Measurements from ENCODE around the gene NCOA7. TPM values are rescaled to one million over a fixed set of nuclear protein-coding genes. Genes with fewer than 3 reads are reported as not detected.

NCOA7 gene
- total and polyA plus RNA-seq, 2 of the 8 experiments (the other 6 are each of a cell fraction or from before 2014, with no cell fraction given), result 2.6 to 10.7 TPM

GRCh38 chr6:125863023-125863422 is 72.3 kb downstream of the NCOA7 start (continued):
- TF ChIP-seq, protein P1, sequence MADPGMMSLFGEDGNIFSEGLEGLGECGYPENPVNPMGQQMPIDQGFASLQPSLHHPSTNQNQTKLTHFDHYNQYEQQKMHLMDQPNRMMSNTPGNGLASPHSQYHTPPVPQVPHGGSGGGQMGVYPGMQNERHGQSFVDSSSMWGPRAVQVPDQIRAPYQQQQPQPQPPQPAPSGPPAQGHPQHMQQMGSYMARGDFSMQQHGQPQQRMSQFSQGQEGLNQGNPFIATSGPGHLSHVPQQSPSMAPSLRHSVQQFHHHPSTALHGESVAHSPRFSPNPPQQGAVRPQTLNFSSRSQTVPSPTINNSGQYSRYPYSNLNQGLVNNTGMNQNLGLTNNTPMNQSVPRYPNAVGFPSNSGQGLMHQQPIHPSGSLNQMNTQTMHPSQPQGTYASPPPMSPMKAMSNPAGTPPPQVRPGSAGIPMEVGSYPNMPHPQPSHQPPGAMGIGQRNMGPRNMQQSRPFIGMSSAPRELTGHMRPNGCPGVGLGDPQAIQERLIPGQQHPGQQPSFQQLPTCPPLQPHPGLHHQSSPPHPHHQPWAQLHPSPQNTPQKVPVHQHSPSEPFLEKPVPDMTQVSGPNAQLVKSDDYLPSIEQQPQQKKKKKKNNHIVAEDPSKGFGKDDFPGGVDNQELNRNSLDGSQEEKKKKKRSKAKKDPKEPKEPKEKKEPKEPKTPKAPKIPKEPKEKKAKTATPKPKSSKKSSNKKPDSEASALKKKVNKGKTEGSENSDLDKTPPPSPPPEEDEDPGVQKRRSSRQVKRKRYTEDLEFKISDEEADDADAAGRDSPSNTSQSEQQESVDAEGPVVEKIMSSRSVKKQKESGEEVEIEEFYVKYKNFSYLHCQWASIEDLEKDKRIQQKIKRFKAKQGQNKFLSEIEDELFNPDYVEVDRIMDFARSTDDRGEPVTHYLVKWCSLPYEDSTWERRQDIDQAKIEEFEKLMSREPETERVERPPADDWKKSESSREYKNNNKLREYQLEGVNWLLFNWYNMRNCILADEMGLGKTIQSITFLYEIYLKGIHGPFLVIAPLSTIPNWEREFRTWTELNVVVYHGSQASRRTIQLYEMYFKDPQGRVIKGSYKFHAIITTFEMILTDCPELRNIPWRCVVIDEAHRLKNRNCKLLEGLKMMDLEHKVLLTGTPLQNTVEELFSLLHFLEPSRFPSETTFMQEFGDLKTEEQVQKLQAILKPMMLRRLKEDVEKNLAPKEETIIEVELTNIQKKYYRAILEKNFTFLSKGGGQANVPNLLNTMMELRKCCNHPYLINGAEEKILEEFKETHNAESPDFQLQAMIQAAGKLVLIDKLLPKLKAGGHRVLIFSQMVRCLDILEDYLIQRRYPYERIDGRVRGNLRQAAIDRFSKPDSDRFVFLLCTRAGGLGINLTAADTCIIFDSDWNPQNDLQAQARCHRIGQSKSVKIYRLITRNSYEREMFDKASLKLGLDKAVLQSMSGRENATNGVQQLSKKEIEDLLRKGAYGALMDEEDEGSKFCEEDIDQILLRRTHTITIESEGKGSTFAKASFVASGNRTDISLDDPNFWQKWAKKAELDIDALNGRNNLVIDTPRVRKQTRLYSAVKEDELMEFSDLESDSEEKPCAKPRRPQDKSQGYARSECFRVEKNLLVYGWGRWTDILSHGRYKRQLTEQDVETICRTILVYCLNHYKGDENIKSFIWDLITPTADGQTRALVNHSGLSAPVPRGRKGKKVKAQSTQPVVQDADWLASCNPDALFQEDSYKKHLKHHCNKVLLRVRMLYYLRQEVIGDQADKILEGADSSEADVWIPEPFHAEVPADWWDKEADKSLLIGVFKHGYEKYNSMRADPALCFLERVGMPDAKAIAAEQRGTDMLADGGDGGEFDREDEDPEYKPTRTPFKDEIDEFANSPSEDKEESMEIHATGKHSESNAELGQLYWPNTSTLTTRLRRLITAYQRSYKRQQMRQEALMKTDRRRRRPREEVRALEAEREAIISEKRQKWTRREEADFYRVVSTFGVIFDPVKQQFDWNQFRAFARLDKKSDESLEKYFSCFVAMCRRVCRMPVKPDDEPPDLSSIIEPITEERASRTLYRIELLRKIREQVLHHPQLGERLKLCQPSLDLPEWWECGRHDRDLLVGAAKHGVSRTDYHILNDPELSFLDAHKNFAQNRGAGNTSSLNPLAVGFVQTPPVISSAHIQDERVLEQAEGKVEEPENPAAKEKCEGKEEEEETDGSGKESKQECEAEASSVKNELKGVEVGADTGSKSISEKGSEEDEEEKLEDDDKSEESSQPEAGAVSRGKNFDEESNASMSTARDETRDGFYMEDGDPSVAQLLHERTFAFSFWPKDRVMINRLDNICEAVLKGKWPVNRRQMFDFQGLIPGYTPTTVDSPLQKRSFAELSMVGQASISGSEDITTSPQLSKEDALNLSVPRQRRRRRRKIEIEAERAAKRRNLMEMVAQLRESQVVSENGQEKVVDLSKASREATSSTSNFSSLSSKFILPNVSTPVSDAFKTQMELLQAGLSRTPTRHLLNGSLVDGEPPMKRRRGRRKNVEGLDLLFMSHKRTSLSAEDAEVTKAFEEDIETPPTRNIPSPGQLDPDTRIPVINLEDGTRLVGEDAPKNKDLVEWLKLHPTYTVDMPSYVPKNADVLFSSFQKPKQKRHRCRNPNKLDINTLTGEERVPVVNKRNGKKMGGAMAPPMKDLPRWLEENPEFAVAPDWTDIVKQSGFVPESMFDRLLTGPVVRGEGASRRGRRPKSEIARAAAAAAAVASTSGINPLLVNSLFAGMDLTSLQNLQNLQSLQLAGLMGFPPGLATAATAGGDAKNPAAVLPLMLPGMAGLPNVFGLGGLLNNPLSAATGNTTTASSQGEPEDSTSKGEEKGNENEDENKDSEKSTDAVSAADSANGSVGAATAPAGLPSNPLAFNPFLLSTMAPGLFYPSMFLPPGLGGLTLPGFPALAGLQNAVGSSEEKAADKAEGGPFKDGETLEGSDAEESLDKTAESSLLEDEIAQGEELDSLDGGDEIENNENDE (IDR thresholded peaks at IDR 0.05; ENCODE audit: insufficient replicate concordance, low read length), result no peak
- TF ChIP-seq EGR1 (IDR thresholded peaks at IDR 0.05; ENCODE audit: borderline replicate concordance, low read depth, low read length) (no peak), KDM1A (IDR thresholded peaks at IDR 0.05; ENCODE audit: borderline replicate concordance, low read length) (no peak), E2F6 (IDR thresholded peaks at IDR 0.05) (no peak), SIX5 (IDR thresholded peaks at IDR 0.05; ENCODE audit: low read depth, low read length) (no peak), SP4 (IDR thresholded peaks at IDR 0.05; ENCODE audit: low read length) (no peak), JUN (IDR thresholded peaks at IDR 0.05; ENCODE audit: low read depth, low read length) (no peak), SRF (IDR thresholded peaks at IDR 0.05; ENCODE audit: low read depth, low read length) (no peak), POU5F1 (IDR thresholded peaks at IDR 0.05; ENCODE audit: low read depth, low read length) (no peak), CEBPB (IDR thresholded peaks at IDR 0.05; ENCODE audit: low read depth, low read length) (no peak), ASH2L (IDR thresholded peaks at IDR 0.05; ENCODE audit: low read length) (no peak), CHD1 (IDR thresholded peaks at IDR 0.05; ENCODE audit: low read depth, low read length) (no peak)
- TF ChIP-seq, protein P2, sequence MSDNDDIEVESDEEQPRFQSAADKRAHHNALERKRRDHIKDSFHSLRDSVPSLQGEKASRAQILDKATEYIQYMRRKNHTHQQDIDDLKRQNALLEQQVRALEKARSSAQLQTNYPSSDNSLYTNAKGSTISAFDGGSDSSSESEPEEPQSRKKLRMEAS (IDR thresholded peaks at IDR 0.05), result no peak
